Skin epidermis (tissue), 12 donors: ENCODE results near the gene EIPR1.
"Not testable (repeated sequence)": the region's sequence is repeated elsewhere in the genome, so short reads cannot be mapped to it uniquely, and the experiment has no call there.

Source experiments
- H3K27ac ChIP-seq, 21 experiments: fragments of 200-600 bp; sonication (generic) in 11 of 21; one replicate each; pipeline ENCODE4 v1.5.0; 2020; ENCODE audit warnings: mild to moderate bottlenecking in 3 of 21, inconsistent platforms in 2 of 21, moderate library complexity in 2 of 21
- H3K4me3 ChIP-seq, 7 experiments: fragments of 200-600 bp; sonication (generic) in 2 of 7; one replicate each; pipeline ENCODE4 v1.5.0; 2020; ENCODE audit warnings: inconsistent platforms in 2 of 7, mild to moderate bottlenecking in 2 of 7, moderate library complexity in 1 of 7

EIPR1 gene

GRCh38 chr2:3365219-3365618 is 12.4 kb downstream of the EIPR1 start:
- Histone ChIP-seq H3K27ac (no peak overlapping the region), H3K4me3 (no peak overlapping the region)

- no peak overlapping the region for H3K4me3 ChIP-seq
- H3K27ac ChIP-seq = no peak overlapping the region
Observed at GRCh38 chr2:3361518-3362389, 15.9 kb downstream of the EIPR1 start.

- Histone ChIP-seq H3K4me3 (no peak overlapping the region), H3K27ac (no peak overlapping the region)
Observed at GRCh38 chr2:3357926-3358325, 19.7 kb downstream of the EIPR1 start.

- H3K27ac ChIP-seq = peak overlapping the region in 1 of 21 experiments; percentile 14
- not testable (repeated sequence) for H3K4me3 ChIP-seq
Observed at GRCh38 chr2:3357446-3357845, 20.2 kb downstream of the EIPR1 start.

GRCh38 chr2:3356799-3357198 is 20.8 kb downstream of the EIPR1 start:
- Histone ChIP-seq H3K27ac (peak overlapping the region in 2 of 21 experiments; percentile 14 to 16), H3K4me3 (no peak overlapping the region)

- no peak overlapping the region for H3K4me3 ChIP-seq
- H3K27ac ChIP-seq = no peak overlapping the region
Observed at GRCh38 chr2:3355951-3356569, 21.6 kb downstream of the EIPR1 start.

- Histone ChIP-seq H3K4me3 (no peak overlapping the region), H3K27ac (no peak overlapping the region)
Observed at GRCh38 chr2:3354986-3355385, 22.6 kb downstream of the EIPR1 start.

GRCh38 chr2:3349211-3349693 is 28.4 kb downstream of the EIPR1 start:
- peak overlapping the region in 2 of 7 experiments; percentile 10 to 12 for H3K4me3 ChIP-seq
- peak overlapping the region in 13 of 21 experiments; percentile 7 to 77 (median 52) for H3K27ac ChIP-seq

GRCh38 chr2:3348767-3349166 is 28.9 kb downstream of the EIPR1 start:
- peak overlapping the region in 13 of 21 experiments; percentile 7 to 77 (median 52) for H3K27ac ChIP-seq
- H3K4me3 ChIP-seq = peak overlapping the region in 2 of 7 experiments; percentile 10 to 12

- no peak overlapping the region for H3K4me3 ChIP-seq
- H3K27ac ChIP-seq = no peak overlapping the region
Observed at GRCh38 chr2:3345621-3346020, 32.0 kb downstream of the EIPR1 start.

GRCh38 chr2:3344897-3345296 is 32.7 kb downstream of the EIPR1 start:
- H3K27ac ChIP-seq = no peak overlapping the region
- H3K4me3 ChIP-seq = no peak overlapping the region

- H3K4me3 ChIP-seq = no peak overlapping the region
- peak overlapping the region in 4 of 21 experiments; percentile 3 to 66 (median 38) for H3K27ac ChIP-seq
Observed at GRCh38 chr2:3343012-3343411, 34.6 kb downstream of the EIPR1 start.

- peak overlapping the region in 2 of 21 experiments; percentile 13 to 56 for H3K27ac ChIP-seq
- H3K4me3 ChIP-seq = no peak overlapping the region
Observed at GRCh38 chr2:3342324-3342723, 35.3 kb downstream of the EIPR1 start.

GRCh38 chr2:3341336-3341735 is 36.3 kb downstream of the EIPR1 start:
- Histone ChIP-seq H3K27ac (no peak overlapping the region), H3K4me3 (no peak overlapping the region)

- H3K4me3 ChIP-seq = no peak overlapping the region
- no peak overlapping the region for H3K27ac ChIP-seq
Observed at GRCh38 chr2:3340144-3340543, 37.5 kb downstream of the EIPR1 start.

- Histone ChIP-seq H3K4me3 (no peak overlapping the region), H3K27ac (no peak overlapping the region)
Observed at GRCh38 chr2:3338340-3338739, 39.3 kb downstream of the EIPR1 start.

GRCh38 chr2:3336844-3337243 is 40.8 kb downstream of the EIPR1 start:
- H3K4me3 ChIP-seq = no peak overlapping the region
- no peak overlapping the region for H3K27ac ChIP-seq

- Histone ChIP-seq H3K27ac (peak overlapping the region in 1 of 21 experiments; percentile 67), H3K4me3 (no peak overlapping the region)
Observed at GRCh38 chr2:3334392-3335345, 42.9 kb downstream of the EIPR1 start.

GRCh38 chr2:3332133-3332532 is 45.5 kb downstream of the EIPR1 start:
- Histone ChIP-seq H3K4me3 (no peak overlapping the region), H3K27ac (no peak overlapping the region)

- Histone ChIP-seq H3K27ac (peak overlapping the region in 2 of 21 experiments; percentile 5 to 85), H3K4me3 (no peak overlapping the region)
Observed at GRCh38 chr2:3329491-3329890, 48.1 kb downstream of the EIPR1 start.
